Measurements from ENCODE around the gene CCDC194. TPM values are rescaled to one million over a fixed set of nuclear protein-coding genes. Genes with fewer than 3 reads are reported as not detected.

The CCDC194 gene
- total RNA-seq, 2 donors from 2014 or later = not detected

DNA sequence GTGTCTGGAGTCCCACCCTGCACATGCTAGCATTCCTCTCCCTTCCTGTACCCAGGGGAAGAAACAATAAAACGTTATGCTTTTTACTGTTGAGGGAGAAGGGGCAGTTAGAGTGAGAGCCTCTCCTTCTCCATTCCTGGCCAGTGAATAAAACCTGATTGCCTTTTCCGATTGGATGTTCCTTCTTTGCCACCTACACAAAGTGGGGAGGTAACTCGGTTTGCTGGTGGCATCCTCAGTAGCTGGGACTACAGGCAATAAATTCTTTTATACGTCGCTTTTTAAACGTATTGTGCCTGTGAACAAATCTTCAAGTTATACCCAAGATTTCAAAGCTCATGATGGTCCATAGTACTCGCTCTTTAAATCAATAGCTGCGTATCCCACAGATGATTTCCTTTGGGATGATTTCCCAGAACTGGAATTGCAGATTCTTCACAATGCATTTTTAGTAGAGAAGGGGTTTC, 25.2 kb upstream of the CCDC194 start:
- TF ChIP-seq POLR2A (IDR thresholded peaks at IDR 0.05) = no peak
- no peak for TF ChIP-seq CTCF (IDR thresholded peaks at IDR 0.05)
- 23 to 26% methylated on average over 8 of the region's 8 CpGs for WGBS, 2 donors
- H3K27ac ChIP-seq = peak overlapping the region; percentile 45 to 79 (median 64)
- peaks cover 14% of the 10 kb centered on the region for H3K4me1 ChIP-seq
- intact Hi-C loops (cut with DNase I) = no loop called here
- ATAC-seq = no peak
- DNase-seq = no peak
- peak overlapping the region; percentile 4 to 24 for H3K4me3 ChIP-seq
- H3K9me3 ChIP-seq = no peaks in the 10 kb centered on the region
- H3K36me3 ChIP-seq (replicated peaks in 1 of 2; ENCODE audit: insufficient read depth in 1 of 2, low read depth in 2 of 2) = no peaks in the 10 kb centered on the region
- H3K27me3 ChIP-seq = no peaks in the 10 kb centered on the region

DNA sequence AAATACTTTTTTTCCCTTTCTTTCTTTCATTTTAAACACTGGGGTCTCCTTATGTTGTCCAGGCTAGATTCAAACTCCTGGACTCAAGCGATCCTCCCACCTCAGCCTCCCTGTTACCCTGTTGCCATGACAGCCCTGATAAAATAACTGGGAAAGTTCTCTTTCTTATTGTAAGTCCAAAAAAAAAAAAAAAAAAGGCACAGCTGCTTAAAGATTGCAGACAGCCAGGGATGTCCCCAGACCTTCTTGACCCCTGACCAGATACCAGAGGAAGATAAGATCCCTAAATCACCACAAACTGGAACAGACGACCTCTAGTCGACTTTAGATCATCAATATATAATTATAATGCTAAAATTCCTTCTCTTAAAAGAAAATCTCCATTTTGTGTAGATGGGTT, 24.7 kb upstream of the CCDC194 start:
- 59 to 60% methylated on average over 3 of the region's 3 CpGs for WGBS, 2 donors
- Histone ChIP-seq H3K27ac (peak overlapping the region in 1 of 4 donors; percentile 78), H3K36me3 (replicated peaks in 1 of 2; ENCODE audit: insufficient read depth in 1 of 2, low read depth in 2 of 2) (no peaks in the 10 kb centered on the region), H3K4me1 (peaks cover 14% of the 10 kb centered on the region), H3K27me3 (no peaks in the 10 kb centered on the region), H3K4me3 (no peak overlapping the region), H3K9me3 (no peaks in the 10 kb centered on the region)
- DNase-seq = no peak
- intact Hi-C loops (cut with DNase I) = no loop called here
- no peak for ATAC-seq
- no peak for TF ChIP-seq CTCF (IDR thresholded peaks at IDR 0.05)
- TF ChIP-seq POLR2A (IDR thresholded peaks at IDR 0.05) = no peak

GRCh38 chr19:17415121-17415520, 21.1 kb upstream of the CCDC194 start:
- DNase-seq (no peak), ATAC-seq (no peak)
- no peak for TF ChIP-seq CTCF (IDR thresholded peaks at IDR 0.05)
- no peak overlapping the region for H3K4me3 ChIP-seq
- peaks cover 6% of the 10 kb centered on the region for H3K4me1 ChIP-seq
- no peaks in the 10 kb centered on the region for H3K27me3 ChIP-seq
- no peak overlapping the region for H3K27ac ChIP-seq
- intact Hi-C loops (cut with DNase I) = no loop called here
- H3K9me3 ChIP-seq = no peaks in the 10 kb centered on the region
- WGBS, 2 donors = 33 to 45% methylated on average over 6 of the region's 6 CpGs
- H3K36me3 ChIP-seq (replicated peaks in 1 of 2; ENCODE audit: insufficient read depth in 1 of 2, low read depth in 2 of 2) = no peaks in the 10 kb centered on the region

DNA sequence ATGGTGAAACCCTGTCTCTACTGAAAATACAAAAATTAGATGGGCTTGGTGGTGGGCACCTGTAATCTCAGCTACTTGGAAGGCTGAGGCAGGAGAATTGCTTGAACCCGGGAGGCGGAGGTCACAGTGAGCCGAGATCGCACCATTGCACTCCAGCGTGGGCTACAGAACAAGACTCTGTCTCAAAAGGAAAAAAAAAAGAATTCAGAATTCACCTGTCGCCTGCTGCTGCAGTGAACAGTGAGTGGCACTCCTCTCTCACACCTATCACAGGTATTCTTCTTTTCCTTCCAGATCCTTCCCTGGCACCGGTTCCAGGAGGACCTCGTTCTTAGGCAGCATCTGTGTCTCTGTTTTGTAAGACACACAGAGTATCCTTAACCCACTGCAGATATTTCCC, 20.1 kb upstream of the CCDC194 start:
- Histone ChIP-seq H3K36me3 (replicated peaks in 1 of 2; ENCODE audit: insufficient read depth in 1 of 2, low read depth in 2 of 2) (no peaks in the 10 kb centered on the region), H3K27me3 (no peaks in the 10 kb centered on the region), H3K27ac (no peak overlapping the region), H3K4me1 (peaks cover under 1% of the 10 kb centered on the region), H3K4me3 (no peak overlapping the region), H3K9me3 (no peaks in the 10 kb centered on the region)
- no peak for ATAC-seq
- intact Hi-C loops (cut with DNase I) = no loop called here
- TF ChIP-seq POLR2A (IDR thresholded peaks at IDR 0.05) = no peak
- DNase-seq = no peak
- 70 to 79% methylated on average over 8 of the region's 8 CpGs for WGBS, 2 donors

DNA sequence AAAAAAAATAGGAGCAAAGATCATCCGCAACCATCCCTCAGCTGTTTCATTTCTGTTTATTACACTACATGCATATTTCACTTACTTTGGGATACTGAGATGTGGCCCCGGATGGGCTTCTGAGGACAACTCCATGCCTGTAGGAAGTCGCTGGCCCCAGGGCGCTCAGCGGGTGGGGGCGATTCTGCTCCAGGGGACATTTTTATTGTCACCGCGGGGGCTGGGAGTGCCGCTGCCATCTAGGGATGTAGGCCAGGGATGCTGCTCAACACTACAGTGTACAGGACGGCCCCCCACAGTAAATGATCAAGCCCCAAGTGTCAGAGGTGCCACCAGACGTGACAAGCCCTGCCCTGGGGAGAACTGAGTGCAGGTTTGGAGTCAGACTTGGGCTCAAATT, 17.8 kb upstream of the CCDC194 start:
- no peaks in the 10 kb centered on the region for H3K27me3 ChIP-seq
- H3K4me1 ChIP-seq = no peaks in the 10 kb centered on the region
- WGBS, 2 donors = 51 to 58% methylated on average over 3 to 11 of the region's 11 CpGs
- no peak overlapping the region for H3K4me3 ChIP-seq
- H3K36me3 ChIP-seq (replicated peaks in 1 of 2; ENCODE audit: insufficient read depth in 1 of 2, low read depth in 2 of 2) = no peaks in the 10 kb centered on the region
- intact Hi-C loops (cut with DNase I) = no loop called here
- TF ChIP-seq CTCF (IDR thresholded peaks at IDR 0.05) (no peak), POLR2A (IDR thresholded peaks at IDR 0.05) (no peak)
- ATAC-seq (no peak), DNase-seq (no peak)
- H3K27ac ChIP-seq = no peak overlapping the region
- no peaks in the 10 kb centered on the region for H3K9me3 ChIP-seq
